ENCODE results near the gene PRR15L. TPM values are rescaled to one million over a fixed set of nuclear protein-coding genes. Genes with fewer than 3 reads are reported as not detected.

Gene PRR15L
- total RNA-seq, 2 donors from 2014 or later, result 0.57 to 0.60 TPM

GRCh38 chr17:47916489-47917208, 41.0 kb downstream of the PRR15L start:
- no peak overlapping the region for H3K27ac ChIP-seq (ENCODE audit: low read depth, low read length)
- H3K4me3 Mint-ChIP-seq, result no peak overlapping the region
- 77 to 90% methylated on average over 5 to 19 of the region's 19 CpGs for WGBS, 2 experiments (ENCODE audit: insufficient coverage in 1 of 2, insufficient read length in 1 of 2)
- no peaks in the 10 kb centered on the region for H3K27me3 ChIP-seq (ENCODE audit: control insufficient read depth, insufficient read depth, low read length, poor library complexity, severe bottlenecking)
- peaks cover 22% of the 10 kb centered on the region for H3K36me3 Mint-ChIP-seq (ENCODE audit: low read depth)
- H3K27ac Mint-ChIP-seq, result no peak overlapping the region
- no peak overlapping the region for H3K9ac ChIP-seq (ENCODE audit: extremely low read depth, low read length, poor library complexity, severe bottlenecking)
- DNase-seq, result no peak
- H3K36me3 ChIP-seq (ENCODE audit: control insufficient read depth, insufficient read depth, low read length), result no peaks in the 10 kb centered on the region
- H3K4me1 ChIP-seq (ENCODE audit: control insufficient read depth, insufficient read depth, low read length), result no peaks in the 10 kb centered on the region
- no peak overlapping the region for H3K4me3 ChIP-seq (ENCODE audit: low read length)
- no peak for TF ChIP-seq CTCF (conservative IDR thresholded peaks at IDR 0.05)
- no peaks in the 10 kb centered on the region for H3K4me1 Mint-ChIP-seq
- no peaks in the 10 kb centered on the region for H3K9me3 ChIP-seq (ENCODE audit: control insufficient read depth, low read length)
- H3K9me3 Mint-ChIP-seq, result no peaks in the 10 kb centered on the region
- H3K27me3 Mint-ChIP-seq (ENCODE audit: insufficient read depth), result no peaks in the 10 kb centered on the region

GRCh38 chr17:47915776-47916398, 41.8 kb downstream of the PRR15L start:
- Histone ChIP-seq H3K9me3 (ENCODE audit: control insufficient read depth, low read length) (no peaks in the 10 kb centered on the region), H3K4me3 (ENCODE audit: low read length) (no peak overlapping the region), H3K9ac (ENCODE audit: extremely low read depth, low read length, poor library complexity, severe bottlenecking) (no peak overlapping the region), H3K27me3 (ENCODE audit: control insufficient read depth, insufficient read depth, low read length, poor library complexity, severe bottlenecking) (no peaks in the 10 kb centered on the region), H3K36me3 (ENCODE audit: control insufficient read depth, insufficient read depth, low read length) (no peaks in the 10 kb centered on the region), H3K27ac (ENCODE audit: low read depth, low read length) (no peak overlapping the region), H3K4me1 (ENCODE audit: control insufficient read depth, insufficient read depth, low read length) (no peaks in the 10 kb centered on the region)
- TF ChIP-seq CTCF (conservative IDR thresholded peaks at IDR 0.05), result no peak
- Mint-ChIP-seq H3K9me3 (no peaks in the 10 kb centered on the region), H3K36me3 (ENCODE audit: low read depth) (peaks cover 20% of the 10 kb centered on the region), H3K4me3 (no peak overlapping the region), H3K4me1 (no peaks in the 10 kb centered on the region), H3K27ac (no peak overlapping the region), H3K27me3 (ENCODE audit: insufficient read depth) (no peaks in the 10 kb centered on the region)
- WGBS, 2 experiments (ENCODE audit: insufficient coverage in 1 of 2, insufficient read length in 1 of 2), result 91 to 96% methylated on average over 7 to 12 of the region's 12 CpGs
- DNase-seq, result no peak

- no peak overlapping the region for H3K4me3 ChIP-seq (ENCODE audit: low read length)
- peaks cover 3% of the 10 kb centered on the region for H3K36me3 ChIP-seq (ENCODE audit: control insufficient read depth, insufficient read depth, low read length)
- H3K27me3 ChIP-seq (ENCODE audit: control insufficient read depth, insufficient read depth, low read length, poor library complexity, severe bottlenecking), result no peaks in the 10 kb centered on the region
- H3K27ac ChIP-seq (ENCODE audit: low read depth, low read length), result no peak overlapping the region
- DNase-seq, result no peak
- H3K27ac Mint-ChIP-seq, result peak overlapping the region; percentile 8
- H3K9me3 ChIP-seq (ENCODE audit: control insufficient read depth, low read length), result no peaks in the 10 kb centered on the region
- no peaks in the 10 kb centered on the region for H3K4me1 ChIP-seq (ENCODE audit: control insufficient read depth, insufficient read depth, low read length)
- H3K9me3 Mint-ChIP-seq, result no peaks in the 10 kb centered on the region
- no peaks in the 10 kb centered on the region for H3K4me1 Mint-ChIP-seq
- H3K27me3 Mint-ChIP-seq (ENCODE audit: insufficient read depth), result no peaks in the 10 kb centered on the region
- no peak overlapping the region for H3K9ac ChIP-seq (ENCODE audit: extremely low read depth, low read length, poor library complexity, severe bottlenecking)
- peaks cover 23% of the 10 kb centered on the region for H3K36me3 Mint-ChIP-seq (ENCODE audit: low read depth)
- no peak overlapping the region for H3K4me3 Mint-ChIP-seq
- TF ChIP-seq CTCF (conservative IDR thresholded peaks at IDR 0.05), result no peak
- WGBS, 2 experiments (ENCODE audit: insufficient coverage in 1 of 2, insufficient read length in 1 of 2), result 93 to 100% methylated on average over 1 to 4 of the region's 4 CpGs
Measured at GRCh38 chr17:47914306-47914948, 43.3 kb downstream of the PRR15L start.

All from endodermal cell (in vitro differentiated cells).